Measurements from ENCODE around the gene PLA2G4A.

PLA2G4A gene

GRCh38 chr1:186849271-186849671, 20.5 kb downstream of the PLA2G4A start:
- no peak overlapping the region for H3K27ac ChIP-seq (ENCODE audit: low read depth, low read length)
- H3K27me3 ChIP-seq (ENCODE audit: control insufficient read depth, insufficient read depth, low read length) = no peaks in the 10 kb centered on the region
- no peaks in the 10 kb centered on the region for H3K4me1 ChIP-seq (ENCODE audit: control insufficient read depth, insufficient read depth, low read length)
- H3K4me3 ChIP-seq (ENCODE audit: low read depth, low read length) = no peak overlapping the region
- no peak overlapping the region for H3K9ac ChIP-seq (ENCODE audit: low read depth, low read length)
- no peaks in the 10 kb centered on the region for H3K9me3 ChIP-seq (ENCODE audit: control insufficient read depth, insufficient read depth, low read length)
- no peaks in the 10 kb centered on the region for H3K36me3 ChIP-seq (ENCODE audit: control insufficient read depth, insufficient read depth, low read length)

- H3K27me3 ChIP-seq (ENCODE audit: control insufficient read depth, insufficient read depth, low read length) = no peaks in the 10 kb centered on the region
- H3K27ac ChIP-seq (ENCODE audit: low read depth, low read length) = no peak overlapping the region
- H3K9me3 ChIP-seq (ENCODE audit: control insufficient read depth, insufficient read depth, low read length) = no peaks in the 10 kb centered on the region
- H3K36me3 ChIP-seq (ENCODE audit: control insufficient read depth, insufficient read depth, low read length) = no peaks in the 10 kb centered on the region
- no peak overlapping the region for H3K9ac ChIP-seq (ENCODE audit: low read depth, low read length)
- H3K4me1 ChIP-seq (ENCODE audit: control insufficient read depth, insufficient read depth, low read length) = no peaks in the 10 kb centered on the region
- no peak overlapping the region for H3K4me3 ChIP-seq (ENCODE audit: low read depth, low read length)
Observed at GRCh38 chr1:186849826-186850225, 21.1 kb downstream of the PLA2G4A start.

- H3K4me1 ChIP-seq (ENCODE audit: control insufficient read depth, insufficient read depth, low read length) = no peaks in the 10 kb centered on the region
- no peaks in the 10 kb centered on the region for H3K27me3 ChIP-seq (ENCODE audit: control insufficient read depth, insufficient read depth, low read length)
- no peak overlapping the region for H3K27ac ChIP-seq (ENCODE audit: low read depth, low read length)
- no peaks in the 10 kb centered on the region for H3K9me3 ChIP-seq (ENCODE audit: control insufficient read depth, insufficient read depth, low read length)
- no peaks in the 10 kb centered on the region for H3K36me3 ChIP-seq (ENCODE audit: control insufficient read depth, insufficient read depth, low read length)
- no peak overlapping the region for H3K9ac ChIP-seq (ENCODE audit: low read depth, low read length)
- H3K4me3 ChIP-seq (ENCODE audit: low read depth, low read length) = no peak overlapping the region
Observed at GRCh38 chr1:186854102-186854501, 25.4 kb downstream of the PLA2G4A start.

- Histone ChIP-seq H3K4me1 (ENCODE audit: control insufficient read depth, insufficient read depth, low read length) (no peaks in the 10 kb centered on the region), H3K9ac (ENCODE audit: low read depth, low read length) (no peak overlapping the region), H3K36me3 (ENCODE audit: control insufficient read depth, insufficient read depth, low read length) (no peaks in the 10 kb centered on the region), H3K9me3 (ENCODE audit: control insufficient read depth, insufficient read depth, low read length) (no peaks in the 10 kb centered on the region), H3K27me3 (ENCODE audit: control insufficient read depth, insufficient read depth, low read length) (no peaks in the 10 kb centered on the region), H3K4me3 (ENCODE audit: low read depth, low read length) (no peak overlapping the region), H3K27ac (ENCODE audit: low read depth, low read length) (no peak overlapping the region)
Observed at GRCh38 chr1:186858923-186859322, 30.2 kb downstream of the PLA2G4A start.

- H3K36me3 ChIP-seq (ENCODE audit: control insufficient read depth, insufficient read depth, low read length) = no peaks in the 10 kb centered on the region
- no peaks in the 10 kb centered on the region for H3K9me3 ChIP-seq (ENCODE audit: control insufficient read depth, insufficient read depth, low read length)
- no peak overlapping the region for H3K27ac ChIP-seq (ENCODE audit: low read depth, low read length)
- H3K9ac ChIP-seq (ENCODE audit: low read depth, low read length) = no peak overlapping the region
- no peaks in the 10 kb centered on the region for H3K27me3 ChIP-seq (ENCODE audit: control insufficient read depth, insufficient read depth, low read length)
- H3K4me1 ChIP-seq (ENCODE audit: control insufficient read depth, insufficient read depth, low read length) = no peaks in the 10 kb centered on the region
- H3K4me3 ChIP-seq (ENCODE audit: low read depth, low read length) = no peak overlapping the region
Observed at GRCh38 chr1:186859995-186860394, 31.2 kb downstream of the PLA2G4A start.

GRCh38 chr1:186864296-186864695, 35.5 kb downstream of the PLA2G4A start:
- Histone ChIP-seq H3K9ac (ENCODE audit: low read depth, low read length) (no peak overlapping the region), H3K36me3 (ENCODE audit: control insufficient read depth, insufficient read depth, low read length) (no peaks in the 10 kb centered on the region), H3K27me3 (ENCODE audit: control insufficient read depth, insufficient read depth, low read length) (no peaks in the 10 kb centered on the region), H3K4me1 (ENCODE audit: control insufficient read depth, insufficient read depth, low read length) (no peaks in the 10 kb centered on the region), H3K4me3 (ENCODE audit: low read depth, low read length) (no peak overlapping the region), H3K9me3 (ENCODE audit: control insufficient read depth, insufficient read depth, low read length) (no peaks in the 10 kb centered on the region), H3K27ac (ENCODE audit: low read depth, low read length) (no peak overlapping the region)

GRCh38 chr1:186865253-186865652, 36.5 kb downstream of the PLA2G4A start:
- H3K9ac ChIP-seq (ENCODE audit: low read depth, low read length) = no peak overlapping the region

DNA sequence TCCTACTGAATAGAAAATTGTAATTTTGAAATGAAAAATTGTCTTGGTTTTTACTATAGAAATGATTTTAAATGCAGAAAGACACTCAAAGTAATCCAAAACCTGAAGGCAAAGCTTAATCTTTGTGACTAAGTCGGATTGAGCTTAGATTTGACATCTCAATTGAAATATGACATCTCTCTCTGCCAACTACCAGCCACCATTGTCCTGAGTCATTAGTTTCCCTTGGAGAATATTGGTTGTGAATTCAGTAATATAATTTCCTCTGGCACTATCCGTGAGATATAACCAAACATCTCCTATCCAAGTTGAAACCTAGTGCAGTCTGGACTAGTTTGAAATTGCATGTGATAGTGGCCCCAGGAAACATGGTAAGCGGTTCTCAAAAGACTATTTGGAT, 37.1 kb downstream of the PLA2G4A start:
- no peak overlapping the region for H3K27ac ChIP-seq (ENCODE audit: low read depth, low read length)
- H3K4me1 ChIP-seq (ENCODE audit: control insufficient read depth, insufficient read depth, low read length) = no peaks in the 10 kb centered on the region
- no peaks in the 10 kb centered on the region for H3K9me3 ChIP-seq (ENCODE audit: control insufficient read depth, insufficient read depth, low read length)
- no peaks in the 10 kb centered on the region for H3K27me3 ChIP-seq (ENCODE audit: control insufficient read depth, insufficient read depth, low read length)
- no peak overlapping the region for H3K9ac ChIP-seq (ENCODE audit: low read depth, low read length)
- no peaks in the 10 kb centered on the region for H3K36me3 ChIP-seq (ENCODE audit: control insufficient read depth, insufficient read depth, low read length)
- H3K4me3 ChIP-seq (ENCODE audit: low read depth, low read length) = no peak overlapping the region

More at GRCh38 chr1:186865253-186865652, 36.5 kb downstream of the PLA2G4A start:
- H3K36me3 ChIP-seq (ENCODE audit: control insufficient read depth, insufficient read depth, low read length) = no peaks in the 10 kb centered on the region
- no peaks in the 10 kb centered on the region for H3K27me3 ChIP-seq (ENCODE audit: control insufficient read depth, insufficient read depth, low read length)
- no peaks in the 10 kb centered on the region for H3K9me3 ChIP-seq (ENCODE audit: control insufficient read depth, insufficient read depth, low read length)
- H3K4me1 ChIP-seq (ENCODE audit: control insufficient read depth, insufficient read depth, low read length) = no peaks in the 10 kb centered on the region
- no peak overlapping the region for H3K27ac ChIP-seq (ENCODE audit: low read depth, low read length)
- no peak overlapping the region for H3K4me3 ChIP-seq (ENCODE audit: low read depth, low read length)

DNA sequence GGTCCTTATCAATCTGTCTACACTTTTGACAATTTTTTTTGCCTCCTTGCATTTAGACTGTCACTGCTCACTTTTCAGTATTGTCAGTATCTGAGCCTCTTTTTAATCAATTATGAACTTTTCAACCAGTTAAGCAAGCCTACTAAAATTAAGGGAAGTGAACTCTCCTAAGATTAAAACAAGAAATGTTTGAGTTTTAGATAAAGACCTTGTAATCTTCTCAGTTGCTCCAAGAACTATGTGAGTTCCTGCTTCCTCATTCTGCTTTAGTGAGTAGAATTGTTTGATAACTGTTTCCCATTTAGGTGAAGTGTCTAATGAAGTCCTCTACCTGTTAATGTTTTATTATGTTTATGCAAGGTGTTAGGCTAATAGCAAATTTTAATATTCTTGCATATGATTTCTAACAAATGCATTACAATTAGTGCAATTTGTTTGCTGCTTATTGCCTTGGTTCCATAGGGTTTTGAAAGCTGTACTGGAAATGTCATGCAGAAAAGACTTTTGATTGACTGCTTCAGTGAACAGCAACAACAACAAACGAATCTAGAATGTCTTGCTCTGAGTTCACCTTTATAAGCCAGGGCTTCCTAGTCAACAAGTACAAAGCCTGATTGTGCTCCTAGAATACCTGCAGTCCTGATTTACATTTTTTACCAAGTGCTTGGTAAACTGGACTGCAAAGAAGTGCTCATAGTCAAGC, 40.9 kb downstream of the PLA2G4A start:
- no peak overlapping the region for H3K27ac ChIP-seq (ENCODE audit: low read depth, low read length)

GRCh38 chr1:186871784-186872183, 43.0 kb downstream of the PLA2G4A start:
- Histone ChIP-seq H3K9ac (ENCODE audit: low read depth, low read length) (no peak overlapping the region), H3K9me3 (ENCODE audit: control insufficient read depth, insufficient read depth, low read length) (no peaks in the 10 kb centered on the region), H3K27me3 (ENCODE audit: control insufficient read depth, insufficient read depth, low read length) (no peaks in the 10 kb centered on the region), H3K27ac (ENCODE audit: low read depth, low read length) (no peak overlapping the region), H3K4me3 (ENCODE audit: low read depth, low read length) (no peak overlapping the region), H3K4me1 (ENCODE audit: control insufficient read depth, insufficient read depth, low read length) (peaks cover 22% of the 10 kb centered on the region), H3K36me3 (ENCODE audit: control insufficient read depth, insufficient read depth, low read length) (no peaks in the 10 kb centered on the region)

More for the DNA sequence above, 40.9 kb downstream of the PLA2G4A start:
- H3K9ac ChIP-seq (ENCODE audit: low read depth, low read length) = no peak overlapping the region
- no peaks in the 10 kb centered on the region for H3K9me3 ChIP-seq (ENCODE audit: control insufficient read depth, insufficient read depth, low read length)
- no peaks in the 10 kb centered on the region for H3K36me3 ChIP-seq (ENCODE audit: control insufficient read depth, insufficient read depth, low read length)
- H3K4me1 ChIP-seq (ENCODE audit: control insufficient read depth, insufficient read depth, low read length) = peaks cover 17% of the 10 kb centered on the region
- H3K4me3 ChIP-seq (ENCODE audit: low read depth, low read length) = no peak overlapping the region
- H3K27me3 ChIP-seq (ENCODE audit: control insufficient read depth, insufficient read depth, low read length) = no peaks in the 10 kb centered on the region

DNA sequence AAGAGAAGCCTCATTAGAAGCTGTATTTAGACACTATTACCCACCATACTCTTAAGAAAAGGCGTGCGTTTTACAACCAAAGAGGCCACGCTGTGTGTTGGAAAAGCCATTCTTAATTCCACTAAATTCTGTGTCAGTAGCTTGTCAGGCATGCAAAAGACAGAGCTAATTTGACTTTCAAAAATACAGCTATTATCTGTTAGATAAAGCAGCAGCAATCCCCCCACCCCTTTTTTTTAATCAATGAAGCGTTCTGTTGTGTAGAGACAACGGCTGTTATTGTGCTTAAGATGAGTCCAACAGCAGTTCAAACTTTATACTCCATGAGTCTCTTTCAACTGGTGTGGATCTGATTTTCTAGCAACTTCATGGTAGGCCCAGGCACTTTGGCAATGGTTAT, 43.5 kb downstream of the PLA2G4A start:
- Histone ChIP-seq H3K4me1 (ENCODE audit: control insufficient read depth, insufficient read depth, low read length) (peaks cover 22% of the 10 kb centered on the region), H3K36me3 (ENCODE audit: control insufficient read depth, insufficient read depth, low read length) (no peaks in the 10 kb centered on the region), H3K4me3 (ENCODE audit: low read depth, low read length) (no peak overlapping the region), H3K27ac (ENCODE audit: low read depth, low read length) (no peak overlapping the region), H3K27me3 (ENCODE audit: control insufficient read depth, insufficient read depth, low read length) (no peaks in the 10 kb centered on the region), H3K9me3 (ENCODE audit: control insufficient read depth, insufficient read depth, low read length) (no peaks in the 10 kb centered on the region), H3K9ac (ENCODE audit: low read depth, low read length) (no peak overlapping the region)
